SK-N-SH (cell line): Measurements from ENCODE around the gene GGTLC2. TPM values are rescaled to one million over a fixed set of nuclear protein-coding genes. Genes with fewer than 3 reads are reported as not detected.

ENCODE experiments used
- CTCF ChIA-PET: fragments of 300-600, 350-600 bp; formaldehyde crosslinking; extraction: SDS; loops from one replicate; lab custom pipeline; 2021; lab: Yijun Ruan, JAX
- POLR2A ChIA-PET: fragments of 350-600 bp; sonication (Branson Sonifier 250); formaldehyde crosslinking; extraction: SDS; loops from one replicate; lab custom pipeline; 2020; ENCODE audit warnings: antibody characterized with exemption, inconsistent platforms; lab: Yijun Ruan, JAX
- DNase-seq: peaks from one replicate; pipeline ENCODE4 v3.0.0; 2012
- H2AFZ ChIP-seq: fragments of 200-600 bp; sonication (generic); 2 replicates; pipeline ENCODE4 v1.8.1; 2016; ENCODE audit warnings: antibody characterized with exemption, mild to moderate bottlenecking, low read depth
- H3F3A ChIP-seq: fragments of 200-600 bp; sonication (generic); replicated peaks from 2 replicates; pipeline ENCODE3; 2016; ENCODE audit warnings: antibody characterized with exemption, mild to moderate bottlenecking; ENCODE audit not compliant: insufficient read depth
- H3K27ac ChIP-seq, 2 experiments: fragments of 200-500 bp in 1 of 2; fragments of 200-600 bp in 1 of 2; sonication (Bioruptor generic) in 1 of 2; sonication (generic), shearing (Covaris generic) in 1 of 2; 2 replicates each; pipeline versions ENCODE4 v1.5.1 to v1.6.1; 2014 to 2016; ENCODE audit warnings: low read depth in 2 of 2, inconsistent platforms in 1 of 2, low read length in 1 of 2, mild to moderate bottlenecking in 1 of 2, mixed read lengths in 1 of 2
- H3K27me3 ChIP-seq: fragments of 200-600 bp; sonication (generic), shearing (Covaris generic); 2 replicates; pipeline ENCODE4 v1.6.1; 2016; ENCODE audit warnings: mixed run types; ENCODE audit not compliant: insufficient read depth
- H3K36me3 ChIP-seq, 2 experiments: fragments of 200-500 bp in 1 of 2; fragments of 200-600 bp in 1 of 2; sonication (Bioruptor generic) in 1 of 2; sonication (generic) in 1 of 2; replicated peaks in 1 of 2; 2 replicates each; pipeline versions ENCODE3 to v1.5.1; 2014 to 2016; ENCODE audit warnings: low read length in 1 of 2, mild to moderate bottlenecking in 1 of 2; ENCODE audit not compliant: insufficient read depth in 2 of 2, control insufficient read depth in 1 of 2
- H3K4me1 ChIP-seq, 2 experiments: fragments of 200-500 bp in 1 of 2; fragments of 200-600 bp in 1 of 2; sonication (Bioruptor generic) in 1 of 2; sonication (generic), shearing (Covaris generic) in 1 of 2; 2 replicates each; pipeline versions ENCODE4 v1.5.1 to v1.6.1; 2014 to 2016; ENCODE audit warnings: low read depth in 1 of 2, low read length in 1 of 2, mixed run types in 1 of 2; ENCODE audit not compliant: insufficient read depth in 2 of 2, control insufficient read depth in 1 of 2
- H3K4me2 ChIP-seq: fragments of 200-600 bp; sonication (generic), shearing (Covaris generic); 2 replicates; pipeline ENCODE4 v1.6.1; 2017; ENCODE audit warnings: mixed run types
- H3K4me3 ChIP-seq, 2 experiments: fragments of 200-500 bp in 1 of 2; fragments of 200-600 bp in 1 of 2; sonication (Bioruptor generic) in 1 of 2; sonication (generic), shearing (Covaris generic) in 1 of 2; 2 replicates each; pipeline versions ENCODE4 v1.5.1 to v1.8.1; 2014 to 2016; ENCODE audit warnings: low read depth in 2 of 2, inconsistent platforms in 1 of 2, low read length in 1 of 2, mild to moderate bottlenecking in 1 of 2, mixed read lengths in 1 of 2, moderate library complexity in 1 of 2
- H3K79me2 ChIP-seq: fragments of 200-600 bp; sonication (generic); 2 replicates; pipeline ENCODE4 v1.8.1; 2017; ENCODE audit warnings: mild to moderate bottlenecking; ENCODE audit not compliant: insufficient read depth
- H3K9ac ChIP-seq: fragments of 200-600 bp; sonication (generic); 2 replicates; pipeline ENCODE4 v1.6.1; 2017; ENCODE audit warnings: mixed run types
- H3K9me2 ChIP-seq: fragments of 200-600 bp; sonication (generic); 2 replicates; pipeline ENCODE4 v1.6.1; 2017; ENCODE audit warnings: mixed run types
- H3K9me3 ChIP-seq: fragments of 200-600 bp; sonication (generic); 2 replicates; pipeline ENCODE4 v1.6.1; 2017; ENCODE audit warnings: mixed run types, mild to moderate bottlenecking, moderate library complexity
- H4K20me1 ChIP-seq: fragments of 200-600 bp; sonication (generic); 2 replicates; pipeline ENCODE4 v1.6.1; 2017; ENCODE audit warnings: mild to moderate bottlenecking, mixed run types; ENCODE audit not compliant: insufficient read depth
- CHD2 ChIP-seq: fragments of 150-350 bp; IDR thresholded peaks from 2 replicates; pipeline ENCODE4 v1.6.1; 2018; ENCODE audit warnings: low read length; ENCODE audit not compliant: partially characterized antibody
- ELF1 ChIP-seq: IDR thresholded peaks from 2 replicates; pipeline ENCODE4 v1.4.0; 2012
- EZH2phosphoT487 ChIP-seq: fragments of 200-600 bp; sonication (generic); IDR thresholded peaks from 2 replicates; pipeline ENCODE4 v1.6.1; 2017; ENCODE audit warnings: low read depth, mixed run types, mild to moderate bottlenecking, antibody characterized with exemption, moderate library complexity, borderline replicate concordance
- FOXJ3 ChIP-seq: sonication (generic); formaldehyde crosslinking; IDR thresholded peaks from 2 replicates; pipeline ENCODE4 v1.5.1; 2020; ENCODE audit warnings: mild to moderate bottlenecking, missing genetic modification reagents
- GABPA ChIP-seq: IDR thresholded peaks from 2 replicates; pipeline ENCODE4 v1.4.0; 2012; ENCODE audit warnings: low read depth, mild to moderate bottlenecking
- IRF3 ChIP-seq: fragments of 150-350 bp; IDR thresholded peaks from 2 replicates; pipeline ENCODE4 v1.6.1; 2016; ENCODE audit warnings: mild to moderate bottlenecking, low read depth, low read length
- JUND ChIP-seq: IDR thresholded peaks from 2 replicates; pipeline ENCODE4 v1.4.0; 2012
- MAX ChIP-seq: IDR thresholded peaks from 2 replicates; pipeline ENCODE4 v1.4.0; 2012; ENCODE audit warnings: low read depth
- MEF2A ChIP-seq: IDR thresholded peaks from 2 replicates; pipeline ENCODE4 v1.4.0; 2012; ENCODE audit warnings: low read depth, borderline replicate concordance
- MXI1 ChIP-seq: IDR thresholded peaks from 2 replicates; pipeline ENCODE4 v1.6.1; 2012; ENCODE audit warnings: mild to moderate bottlenecking, low read depth, low read length, improper control_type of control experiment
- NFIC ChIP-seq: IDR thresholded peaks from 2 replicates; pipeline ENCODE4 v1.4.0; 2012; ENCODE audit warnings: borderline replicate concordance
- NRF1 ChIP-seq: IDR thresholded peaks from 2 replicates; pipeline ENCODE4 v1.6.1; 2012; ENCODE audit warnings: low read depth, mild to moderate bottlenecking, low read length
- RAD21 ChIP-seq: IDR thresholded peaks from 2 replicates; pipeline ENCODE4 v1.6.1; 2012; ENCODE audit warnings: mild to moderate bottlenecking, low read length
- RCOR1 ChIP-seq: fragments of 150-350 bp; IDR thresholded peaks from 2 replicates; pipeline ENCODE4 v1.6.1; 2017; ENCODE audit warnings: antibody characterized with exemption, low read length
- SMC3 ChIP-seq: IDR thresholded peaks from 2 replicates; pipeline ENCODE4 v1.6.1; 2012; ENCODE audit warnings: low read depth, low read length, improper control_type of control experiment
- TCF12 ChIP-seq: IDR thresholded peaks from 2 replicates; pipeline ENCODE4 v1.4.0; 2012
- WGBS: methylation state at CpG from one replicate; pipeline ENCODE4 v1.1.6; 2017; ENCODE audit warnings: low lambda C conversion rate; 5-methylcytosine and 5-hydroxymethylcytosine counted together
- polyA plus RNA-seq, 3 experiments: library from polyadenylated mRNA; depleted of rRNA; stranded (reverse); fragments of >200 nt; gene quantifications; 2 replicates each; pipeline ENCODE4 v1.2.3, GENCODE V29; 2012
- TF ChIP-seq, protein P1 (sequence below): IDR thresholded peaks from 2 replicates; pipeline ENCODE4 v1.4.0; 2012; ENCODE audit warnings: low read depth, borderline replicate concordance
- TF ChIP-seq, protein P2 (sequence below): IDR thresholded peaks from 2 replicates; pipeline ENCODE4 v1.6.1; 2012; ENCODE audit warnings: mild to moderate bottlenecking, low read depth, low read length, moderate library complexity
- TF ChIP-seq, protein P3 (sequence below): fragments of 150-350 bp; IDR thresholded peaks from 2 replicates; pipeline ENCODE4 v1.6.1; 2017; ENCODE audit warnings: antibody characterized with exemption, low read length, low read depth, borderline replicate concordance

The GGTLC2 gene
- polyA plus RNA-seq, 1 of the 3 experiments (the other 2 are of a cell fraction): not detected

GRCh38 chr22:22681221-22681739 is 36.9 kb downstream of the GGTLC2 start (continued):
- TF ChIP-seq NRF1 (no peak), NFIC (no peak), GABPA (no peak), MAX (no peak), ELF1 (no peak), RAD21 (no peak)
- TF ChIP-seq, protein P1, sequence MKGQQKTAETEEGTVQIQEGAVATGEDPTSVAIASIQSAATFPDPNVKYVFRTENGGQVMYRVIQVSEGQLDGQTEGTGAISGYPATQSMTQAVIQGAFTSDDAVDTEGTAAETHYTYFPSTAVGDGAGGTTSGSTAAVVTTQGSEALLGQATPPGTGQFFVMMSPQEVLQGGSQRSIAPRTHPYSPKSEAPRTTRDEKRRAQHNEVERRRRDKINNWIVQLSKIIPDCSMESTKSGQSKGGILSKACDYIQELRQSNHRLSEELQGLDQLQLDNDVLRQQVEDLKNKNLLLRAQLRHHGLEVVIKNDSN: no peak

DNA sequence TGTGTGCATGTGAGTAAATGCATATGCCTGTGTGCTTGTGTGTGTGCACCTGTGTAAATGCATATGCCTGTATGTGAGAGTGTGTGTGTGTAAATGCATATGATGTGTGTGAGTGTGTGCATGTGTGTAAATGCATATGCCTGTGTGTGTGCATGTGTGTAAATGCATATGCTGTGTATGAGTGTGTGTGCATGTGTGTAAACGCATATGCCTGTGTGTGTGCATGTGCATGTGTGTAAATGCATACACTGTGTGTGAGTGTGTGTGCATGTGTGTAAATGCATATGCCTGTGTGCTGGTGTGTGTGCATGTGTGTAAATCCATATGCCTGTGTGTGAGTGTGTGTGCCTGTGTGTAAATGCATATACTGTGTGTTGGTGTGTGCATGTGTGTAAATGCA is 37.8 kb downstream of the GGTLC2 start:
- Histone ChIP-seq H3K4me3 (no peak overlapping the region), H3K36me3 (no peaks in the 10 kb centered on the region), H3K9me3 (no peaks in the 10 kb centered on the region), H3K79me2 (no peaks in the 10 kb centered on the region), H2AFZ (no peak overlapping the region), H3K4me1 (no peaks in the 10 kb centered on the region; a peak in 1 of 4 replicates), H3K27ac (no peak overlapping the region), H4K20me1 (no peaks in the 10 kb centered on the region), H3F3A (no peaks in the 10 kb centered on the region), H3K4me2 (no peak overlapping the region), H3K9ac (no peak overlapping the region), H3K27me3 (no peaks in the 10 kb centered on the region), H3K9me2 (no peaks in the 10 kb centered on the region)
- ChIA-PET POLR2A (no interaction called here), CTCF (no interaction called here)
- no peak for DNase-seq
- WGBS: 73% methylated on average over 1 of the region's 1 CpG
- TF ChIP-seq JUND: no peak
- TF ChIP-seq, protein P2, sequence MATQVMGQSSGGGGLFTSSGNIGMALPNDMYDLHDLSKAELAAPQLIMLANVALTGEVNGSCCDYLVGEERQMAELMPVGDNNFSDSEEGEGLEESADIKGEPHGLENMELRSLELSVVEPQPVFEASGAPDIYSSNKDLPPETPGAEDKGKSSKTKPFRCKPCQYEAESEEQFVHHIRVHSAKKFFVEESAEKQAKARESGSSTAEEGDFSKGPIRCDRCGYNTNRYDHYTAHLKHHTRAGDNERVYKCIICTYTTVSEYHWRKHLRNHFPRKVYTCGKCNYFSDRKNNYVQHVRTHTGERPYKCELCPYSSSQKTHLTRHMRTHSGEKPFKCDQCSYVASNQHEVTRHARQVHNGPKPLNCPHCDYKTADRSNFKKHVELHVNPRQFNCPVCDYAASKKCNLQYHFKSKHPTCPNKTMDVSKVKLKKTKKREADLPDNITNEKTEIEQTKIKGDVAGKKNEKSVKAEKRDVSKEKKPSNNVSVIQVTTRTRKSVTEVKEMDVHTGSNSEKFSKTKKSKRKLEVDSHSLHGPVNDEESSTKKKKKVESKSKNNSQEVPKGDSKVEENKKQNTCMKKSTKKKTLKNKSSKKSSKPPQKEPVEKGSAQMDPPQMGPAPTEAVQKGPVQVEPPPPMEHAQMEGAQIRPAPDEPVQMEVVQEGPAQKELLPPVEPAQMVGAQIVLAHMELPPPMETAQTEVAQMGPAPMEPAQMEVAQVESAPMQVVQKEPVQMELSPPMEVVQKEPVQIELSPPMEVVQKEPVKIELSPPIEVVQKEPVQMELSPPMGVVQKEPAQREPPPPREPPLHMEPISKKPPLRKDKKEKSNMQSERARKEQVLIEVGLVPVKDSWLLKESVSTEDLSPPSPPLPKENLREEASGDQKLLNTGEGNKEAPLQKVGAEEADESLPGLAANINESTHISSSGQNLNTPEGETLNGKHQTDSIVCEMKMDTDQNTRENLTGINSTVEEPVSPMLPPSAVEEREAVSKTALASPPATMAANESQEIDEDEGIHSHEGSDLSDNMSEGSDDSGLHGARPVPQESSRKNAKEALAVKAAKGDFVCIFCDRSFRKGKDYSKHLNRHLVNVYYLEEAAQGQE: no peak
- TF ChIP-seq RCOR1: no peak
- TF ChIP-seq CHD2: no peak
- no peak for TF ChIP-seq NFIC
- TF ChIP-seq, protein P3, sequence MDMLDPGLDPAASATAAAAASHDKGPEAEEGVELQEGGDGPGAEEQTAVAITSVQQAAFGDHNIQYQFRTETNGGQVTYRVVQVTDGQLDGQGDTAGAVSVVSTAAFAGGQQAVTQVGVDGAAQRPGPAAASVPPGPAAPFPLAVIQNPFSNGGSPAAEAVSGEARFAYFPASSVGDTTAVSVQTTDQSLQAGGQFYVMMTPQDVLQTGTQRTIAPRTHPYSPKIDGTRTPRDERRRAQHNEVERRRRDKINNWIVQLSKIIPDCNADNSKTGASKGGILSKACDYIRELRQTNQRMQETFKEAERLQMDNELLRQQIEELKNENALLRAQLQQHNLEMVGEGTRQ: no peak
- TF ChIP-seq SMC3: no peak
- no peak for TF ChIP-seq EZH2phosphoT487
- TF ChIP-seq MEF2A: no peak
- TF ChIP-seq TCF12: no peak
- TF ChIP-seq FOXJ3: no peak
- no peak for TF ChIP-seq IRF3
- no peak for TF ChIP-seq MXI1
